MM.1S (cell line): Measurements from ENCODE around the gene FEN1.

ENCODE experiments used
- DNase-seq: peaks from one replicate; pipeline ENCODE4 v3.0.0-alpha.2; 2015
- H2AFZ ChIP-seq: fragments of 300-600 bp; sonication (generic); 2 replicates; pipeline ENCODE4 v1.6.0; 2016; ENCODE audit warnings: antibody characterized with exemption, low read length
- H3F3A ChIP-seq: fragments of 300-600 bp; sonication (generic); 2 replicates; pipeline ENCODE4 v1.6.1; 2016; ENCODE audit warnings: mild to moderate bottlenecking, antibody characterized with exemption, low read length, moderate library complexity, mixed read lengths; ENCODE audit not compliant: insufficient read depth
- H3K27ac ChIP-seq: fragments of 300-600 bp; sonication (generic); 2 replicates; pipeline ENCODE4 v1.5.1; 2016; ENCODE audit warnings: mild to moderate bottlenecking, low read length
- H3K27me3 ChIP-seq: fragments of 300-600 bp; sonication (generic); replicated peaks from 2 replicates; pipeline ENCODE4 v1.6.0; 2016; ENCODE audit warnings: low read length; ENCODE audit not compliant: insufficient read depth
- H3K36me3 ChIP-seq: fragments of 300-600 bp; sonication (generic); replicated peaks from 2 replicates; pipeline ENCODE4 v1.6.1; 2016; ENCODE audit warnings: mild to moderate bottlenecking, low read length, mixed read lengths; ENCODE audit not compliant: insufficient read depth
- H3K4me1 ChIP-seq: fragments of 300-600 bp; sonication (generic); 2 replicates; pipeline ENCODE4 v1.6.1; 2016; ENCODE audit warnings: low read length, mixed read lengths
- H3K4me2 ChIP-seq: fragments of 300-600 bp; sonication (generic); 2 replicates; pipeline ENCODE4 v1.6.0; 2016; ENCODE audit warnings: low read depth, low read length
- H3K4me3 ChIP-seq: fragments of 300-600 bp; sonication (generic); 2 replicates; pipeline ENCODE4 v1.5.1; 2016; ENCODE audit warnings: low read length, mixed read lengths
- H3K79me2 ChIP-seq: fragments of 300-600 bp; sonication (generic); 2 replicates; pipeline ENCODE4 v1.6.1; 2016; ENCODE audit warnings: mixed run types, low read length, mixed read lengths
- H3K9ac ChIP-seq: fragments of 300-600 bp; sonication (generic); 2 replicates; pipeline ENCODE4 v1.6.1; 2016; ENCODE audit warnings: low read length, mixed read lengths
- H3K9me2 ChIP-seq: fragments of 300-600 bp; sonication (generic); replicated peaks from 2 replicates; pipeline ENCODE4 v1.6.1; 2016; ENCODE audit warnings: mild to moderate bottlenecking, low read length, mixed read lengths; ENCODE audit not compliant: insufficient read depth
- H3K9me3 ChIP-seq: fragments of 300-600 bp; sonication (generic); replicated peaks from 2 replicates; pipeline ENCODE4 v1.6.1; 2016; ENCODE audit warnings: mild to moderate bottlenecking, low read length, mixed read lengths; ENCODE audit not compliant: insufficient read depth
- H4K20me1 ChIP-seq: fragments of 300-600 bp; sonication (generic); 2 replicates; pipeline ENCODE4 v1.6.1; 2016; ENCODE audit warnings: mild to moderate bottlenecking, low read length, moderate library complexity, mixed read lengths; ENCODE audit not compliant: insufficient read depth
- CTCF ChIP-seq: fragments of 300-600 bp; sonication (generic); IDR thresholded peaks from 2 replicates; pipeline ENCODE4 v1.5.1; 2016; ENCODE audit warnings: antibody characterized with exemption, low read length, mixed read lengths
- EZH2 ChIP-seq: fragments of 300-600 bp; sonication (generic); optimal IDR thresholded peaks from 2 replicates; pipeline ENCODE3; 2017; ENCODE audit warnings: low read depth, mild to moderate bottlenecking, antibody characterized with exemption, low read length, mixed read lengths
- EZH2phosphoT487 ChIP-seq: fragments of 300-600 bp; sonication (generic); IDR thresholded peaks from 2 replicates; pipeline ENCODE4 v1.6.1; 2018; ENCODE audit warnings: antibody characterized with exemption, low read length

Gene FEN1

DNA sequence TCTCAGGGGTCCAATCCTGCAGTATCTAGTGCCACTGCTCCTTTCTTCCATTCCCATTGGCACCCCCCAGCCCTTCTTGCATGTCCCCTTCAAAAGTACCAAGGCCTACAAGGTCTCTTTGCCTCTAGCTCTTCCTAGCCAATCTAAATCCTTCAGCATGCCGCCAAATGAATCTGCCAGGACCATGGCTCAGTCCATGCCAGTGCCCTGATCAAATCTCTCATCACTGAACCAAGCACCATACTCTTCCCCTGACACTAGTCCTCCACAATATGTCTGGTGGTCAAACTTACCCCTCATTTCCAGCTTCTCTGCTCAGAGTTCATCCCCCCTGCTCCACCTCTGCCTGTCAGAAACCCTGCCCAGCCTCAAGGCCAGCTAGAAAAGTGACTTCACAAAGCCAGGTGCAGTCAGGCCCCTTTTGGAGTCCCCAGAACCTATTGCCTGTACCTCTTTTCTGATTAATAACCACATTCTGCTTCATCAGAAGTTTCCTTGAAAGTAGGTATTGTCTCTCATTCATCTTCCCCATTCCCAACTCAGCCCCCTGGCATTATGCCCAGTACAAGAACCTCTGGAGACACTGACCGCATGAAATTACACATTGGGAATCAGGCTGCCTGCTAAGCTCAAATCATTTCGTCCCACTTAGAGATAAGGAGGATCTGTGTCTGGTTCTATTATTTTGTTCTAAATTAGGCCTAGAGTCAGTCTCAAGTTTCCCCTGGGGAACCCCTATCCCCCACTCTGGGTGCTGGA lies 11.4 kb downstream of the FEN1 start:
- no peaks in the 10 kb centered on the region for H3K36me3 ChIP-seq
- H3K27me3 ChIP-seq, result no peaks in the 10 kb centered on the region
- DNase-seq, result no peak
- no peaks in the 10 kb centered on the region for H3K9me2 ChIP-seq
- TF ChIP-seq EZH2 (no peak), EZH2phosphoT487 (no peak), CTCF (no peak)
- no peak overlapping the region for H3K4me3 ChIP-seq
- H3K9me3 ChIP-seq, result no peaks in the 10 kb centered on the region
- H3K27ac ChIP-seq, result no peak overlapping the region
- H3K4me2 ChIP-seq, result no peak overlapping the region
- 0 out of 2 replicates have a peak, but pooled peaks cover 4% of the 10 kb centered on the region for H3F3A ChIP-seq
- H4K20me1 ChIP-seq, result no peaks in the 10 kb centered on the region
- H3K4me1 ChIP-seq, result no peaks in the 10 kb centered on the region
- no peak overlapping the region for H2AFZ ChIP-seq
- no peak overlapping the region for H3K9ac ChIP-seq
- peaks cover 37% of the 10 kb centered on the region for H3K79me2 ChIP-seq

DNA sequence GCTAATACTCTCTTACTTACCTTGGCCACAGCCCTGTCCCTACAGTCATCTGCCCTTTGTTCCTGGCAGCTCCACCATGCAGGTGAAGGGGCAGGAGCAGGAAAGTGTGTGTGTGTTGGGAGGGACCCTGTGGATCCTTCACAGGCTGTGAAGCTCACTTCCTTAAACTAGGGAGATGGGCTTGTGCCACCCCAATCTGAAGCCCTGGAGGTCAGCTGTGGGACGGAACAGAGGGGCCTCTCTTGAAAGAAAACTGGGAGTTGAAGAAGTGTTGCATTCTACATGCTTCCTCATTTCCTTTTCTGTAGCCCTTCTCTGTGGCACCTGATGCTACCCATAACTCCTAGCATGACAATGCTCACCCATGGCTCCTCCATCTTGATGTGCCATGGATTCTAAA lies 12.4 kb downstream of the FEN1 start:
- Histone ChIP-seq H3K27ac (no peak overlapping the region), H2AFZ (no peak overlapping the region), H3K79me2 (peaks cover 26% of the 10 kb centered on the region), H3K9me2 (no peaks in the 10 kb centered on the region), H3K4me3 (no peak overlapping the region), H3K4me2 (no peak overlapping the region), H3K4me1 (no peaks in the 10 kb centered on the region), H3F3A (0 out of 2 replicates have a peak, but pooled peaks cover 4% of the 10 kb centered on the region), H3K27me3 (no peaks in the 10 kb centered on the region), H3K9me3 (no peaks in the 10 kb centered on the region), H4K20me1 (no peaks in the 10 kb centered on the region), H3K9ac (no peak overlapping the region), H3K36me3 (no peaks in the 10 kb centered on the region)
- TF ChIP-seq EZH2 (no peak), CTCF (no peak), EZH2phosphoT487 (no peak)
- DNase-seq, result no peak

GRCh38 chr11:61806785-61807184 lies 14.1 kb downstream of the FEN1 start:
- H3K36me3 ChIP-seq, result no peaks in the 10 kb centered on the region
- TF ChIP-seq CTCF (no peak), EZH2 (no peak), EZH2phosphoT487 (no peak)
- H2AFZ ChIP-seq, result no peak overlapping the region
- no peaks in the 10 kb centered on the region for H3F3A ChIP-seq
- no peaks in the 10 kb centered on the region for H3K9me3 ChIP-seq
- no peaks in the 10 kb centered on the region for H3K4me1 ChIP-seq
- no peaks in the 10 kb centered on the region for H3K27me3 ChIP-seq
- no peaks in the 10 kb centered on the region for H3K9me2 ChIP-seq
- H3K9ac ChIP-seq, result no peak overlapping the region
- no peak overlapping the region for H3K4me3 ChIP-seq
- no peak for DNase-seq
- H3K79me2 ChIP-seq, result peaks cover 11% of the 10 kb centered on the region; the same call in 1 of the 2 replicates
- H4K20me1 ChIP-seq, result no peaks in the 10 kb centered on the region
- no peak overlapping the region for H3K27ac ChIP-seq
- H3K4me2 ChIP-seq, result no peak overlapping the region
